ENCODE results near the gene SUPT7L.

Gene SUPT7L

GRCh38 chr2:27685006-27685405, 21.6 kb upstream of the SUPT7L start:
- peak; percentile 23 for DNase-seq

GRCh38 chr2:27683390-27684071, 20.1 kb upstream of the SUPT7L start:
- DNase-seq, result peak; percentile 94

DNA sequence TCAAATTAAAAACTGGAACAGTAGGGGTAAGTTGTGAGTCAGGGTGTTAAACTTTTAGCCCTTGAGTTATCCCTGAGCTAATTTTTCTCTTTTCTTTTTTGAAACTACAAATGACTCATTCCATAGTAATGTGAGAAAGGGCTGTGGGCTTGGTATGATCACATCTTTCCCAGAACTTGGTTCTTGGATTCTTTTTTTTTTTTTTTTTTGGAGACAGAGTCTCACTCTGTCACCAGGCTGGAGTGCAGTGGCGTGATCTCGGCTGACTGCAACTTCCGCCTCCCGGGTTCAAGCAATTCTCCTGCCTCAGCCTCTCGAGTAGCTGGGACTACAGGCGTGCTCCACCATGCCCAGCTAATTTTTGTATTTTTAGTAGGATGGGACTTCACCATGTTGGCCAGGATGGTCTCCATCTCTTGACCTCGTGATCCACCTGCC, 18.9 kb upstream of the SUPT7L start:
- peak; percentile 66 for DNase-seq

- DNase-seq, result peak; percentile 27
Measured at GRCh38 chr2:27681841-27682240, 18.4 kb upstream of the SUPT7L start.

DNA sequence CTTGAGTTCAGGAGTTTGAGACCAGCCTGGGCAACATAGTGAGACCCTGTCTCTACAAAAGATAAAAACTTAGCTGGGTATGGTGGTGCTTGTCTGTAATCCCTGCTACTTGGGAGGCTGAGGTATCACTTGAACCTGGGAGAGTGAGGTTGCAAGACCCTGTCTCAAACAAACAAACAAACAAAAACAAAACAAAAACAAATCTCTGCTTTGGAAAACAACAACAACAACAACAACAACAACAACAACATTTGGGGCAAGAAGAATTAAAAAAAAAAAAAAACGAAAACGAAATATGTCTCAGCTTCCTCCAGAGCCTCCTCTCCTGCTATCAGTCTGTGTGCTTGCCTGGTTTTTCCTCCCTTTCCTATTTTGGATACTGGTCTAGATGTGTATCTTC, 17.2 kb upstream of the SUPT7L start:
- DNase-seq, result no peak

DNA sequence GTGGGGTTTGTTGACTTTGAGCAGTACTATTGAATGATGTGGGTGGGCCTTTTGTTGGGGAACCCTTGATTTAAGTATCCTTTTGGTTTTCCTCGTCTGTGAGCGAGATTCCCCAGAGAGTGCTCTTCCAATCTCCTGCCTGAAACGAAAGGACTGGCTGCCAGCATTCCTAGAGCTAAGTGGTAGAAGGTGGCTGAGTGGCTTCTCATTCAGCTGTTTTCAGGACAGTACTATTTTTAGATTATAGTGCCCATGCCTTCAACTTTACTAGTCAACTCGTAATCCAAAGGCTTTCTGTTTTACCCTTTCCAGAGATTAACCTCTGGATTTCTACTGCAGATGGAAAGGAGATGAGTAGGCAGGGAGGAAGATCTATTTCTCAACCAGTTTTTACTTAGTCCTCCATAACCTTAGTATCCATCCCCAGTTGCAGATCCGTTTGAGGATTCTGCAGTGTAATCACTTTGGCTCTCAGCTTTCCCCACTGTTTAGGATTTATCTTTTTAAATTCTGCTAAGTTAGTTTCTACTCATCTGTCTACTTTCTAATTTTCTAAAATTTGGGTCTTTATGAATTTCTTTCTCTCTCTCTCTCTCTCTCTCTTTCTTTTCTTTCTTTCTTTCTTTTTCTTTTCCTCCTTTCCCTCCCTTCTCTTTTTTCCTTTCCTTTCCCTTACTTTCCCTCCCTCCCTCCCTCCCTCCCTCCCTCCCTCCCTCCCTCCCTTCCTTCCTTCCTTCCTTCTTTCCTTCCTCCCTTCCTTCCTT, 9.5 kb upstream of the SUPT7L start:
- DNase-seq, result no peak

DNA sequence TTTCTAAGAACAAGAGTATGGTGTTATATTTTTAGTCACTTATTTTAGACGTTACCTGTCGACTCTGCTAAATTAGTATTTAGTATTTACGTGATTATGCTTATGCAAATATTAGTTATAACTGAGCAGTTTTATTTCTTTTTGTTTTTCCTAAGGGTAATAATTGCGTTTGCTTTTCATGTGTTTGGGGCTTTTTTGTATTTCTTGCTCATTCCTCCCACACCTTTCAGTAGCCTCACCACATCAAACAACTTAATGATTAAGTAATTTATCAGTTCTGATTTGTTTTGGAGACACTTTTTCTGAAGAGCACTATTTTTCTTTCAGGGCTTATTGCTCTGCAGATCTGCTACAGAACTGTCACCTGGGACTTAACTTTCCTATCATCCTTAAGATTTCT, 7.8 kb upstream of the SUPT7L start:
- DNase-seq, result no peak

GRCh38 chr2:27667446-27667845, 4.0 kb upstream of the SUPT7L start:
- DNase-seq, result no peak

DNA sequence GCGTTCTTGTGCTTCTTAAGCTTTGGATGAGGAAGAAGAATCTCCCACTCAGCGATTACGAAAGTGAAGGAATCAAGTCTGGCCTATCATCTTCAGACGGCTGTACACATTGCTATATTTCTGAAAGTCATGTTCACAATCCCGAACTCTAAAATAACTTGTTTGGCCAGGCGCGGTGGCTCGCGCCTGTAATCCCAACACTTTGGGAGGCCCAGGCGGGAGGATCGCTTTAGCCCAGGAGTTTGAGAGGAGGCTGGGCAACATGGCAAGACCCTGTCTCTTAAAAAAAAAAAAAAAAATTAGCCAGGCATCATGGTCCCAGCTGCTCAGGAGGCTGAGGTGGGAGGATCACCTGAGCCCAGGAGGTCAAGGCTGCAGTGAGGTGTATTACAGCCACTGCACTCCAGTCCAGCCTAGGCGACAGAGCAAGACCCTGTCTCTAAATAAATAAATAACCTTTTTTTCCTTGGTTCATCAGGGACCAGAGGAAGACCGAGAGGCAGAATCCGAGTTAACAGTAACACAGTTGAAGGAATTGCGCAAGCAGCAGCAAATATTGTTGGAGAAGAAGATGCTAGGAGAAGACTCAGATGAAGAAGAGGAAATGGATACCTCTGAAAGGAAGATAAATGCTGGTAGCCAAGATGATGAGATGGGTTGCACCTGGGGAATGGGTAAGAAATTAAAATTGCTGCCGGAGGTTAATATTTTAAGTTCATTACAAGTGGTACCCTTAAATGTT, 1.4 kb upstream of the SUPT7L start:
- DNase-seq, result no peak

DNA sequence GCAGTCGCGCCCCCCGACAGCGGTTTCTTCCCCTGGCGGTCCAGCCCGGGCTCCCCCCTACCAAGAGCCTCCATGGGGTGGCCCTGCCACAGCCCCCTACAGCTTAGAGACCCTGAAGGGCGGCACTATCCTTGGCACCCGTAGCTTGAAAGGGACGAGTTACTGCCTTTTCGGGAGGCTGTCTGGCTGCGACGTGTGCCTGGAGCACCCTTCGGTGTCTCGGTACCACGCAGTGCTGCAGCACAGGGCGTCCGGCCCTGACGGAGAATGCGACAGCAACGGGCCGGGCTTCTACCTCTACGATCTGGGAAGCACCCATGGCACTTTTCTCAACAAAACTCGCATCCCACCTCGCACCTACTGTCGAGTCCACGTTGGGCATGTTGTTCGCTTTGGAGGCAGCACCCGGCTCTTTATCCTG, 750 bp upstream of the SUPT7L start:
- no peak for DNase-seq

DNA sequence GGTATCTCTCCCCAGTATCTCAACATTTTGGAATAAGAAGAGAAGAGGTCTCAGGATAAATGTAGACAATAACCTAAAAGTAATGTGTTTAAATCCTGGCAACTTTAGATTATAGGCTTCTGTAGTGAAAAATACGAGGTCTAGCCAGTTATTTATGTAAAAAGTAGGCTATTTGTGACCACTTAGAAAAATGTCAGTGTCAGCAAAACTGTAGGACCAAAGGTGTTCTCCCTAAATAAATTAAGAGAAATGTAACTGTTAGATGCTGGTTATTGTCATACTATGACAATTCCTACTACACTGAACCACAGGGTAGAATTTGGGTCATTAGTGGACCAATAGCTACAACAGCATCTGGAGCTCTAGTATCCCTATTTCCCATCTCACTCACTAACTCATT, 2.0 kb downstream of the SUPT7L start:
- DNase-seq, result no peak

DNA sequence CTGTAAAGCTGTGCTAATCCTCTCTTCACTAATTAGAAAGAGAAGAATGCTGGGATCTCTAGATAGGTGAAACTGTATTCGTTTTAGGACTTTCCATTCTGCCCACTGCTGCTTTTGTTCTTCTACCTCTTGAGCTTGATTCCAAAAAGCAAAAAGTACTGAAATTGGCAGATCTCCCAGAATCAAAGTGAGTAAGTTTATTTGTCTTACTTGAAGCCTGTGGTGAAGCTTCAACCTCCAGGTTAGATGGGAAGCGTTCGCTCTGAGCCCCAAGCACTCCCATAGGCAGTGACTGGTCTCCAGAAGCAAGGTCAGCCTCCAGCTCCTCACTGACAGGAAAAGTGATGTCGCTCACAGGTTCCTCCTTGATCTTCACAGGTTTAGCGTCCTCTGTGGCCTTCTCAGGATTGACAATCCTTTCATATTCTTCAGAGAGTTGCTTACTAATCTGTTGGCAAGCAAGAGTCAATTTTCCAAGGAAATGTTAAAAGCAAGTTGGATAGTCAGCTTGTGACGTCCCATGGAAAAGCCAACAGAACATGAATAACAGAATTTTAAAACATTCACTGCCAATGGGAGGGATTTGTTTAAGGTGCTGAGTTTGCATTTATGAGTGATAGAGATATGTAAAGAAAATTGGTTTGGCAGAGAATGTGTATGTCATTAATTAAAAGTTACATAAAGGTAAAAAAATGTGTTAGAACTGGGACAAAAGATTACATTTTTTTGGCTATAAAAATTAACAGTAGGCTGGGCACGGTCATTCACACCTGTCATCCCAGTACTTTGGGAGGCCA, 8.1 kb downstream of the SUPT7L start:
- no peak for DNase-seq

DNA sequence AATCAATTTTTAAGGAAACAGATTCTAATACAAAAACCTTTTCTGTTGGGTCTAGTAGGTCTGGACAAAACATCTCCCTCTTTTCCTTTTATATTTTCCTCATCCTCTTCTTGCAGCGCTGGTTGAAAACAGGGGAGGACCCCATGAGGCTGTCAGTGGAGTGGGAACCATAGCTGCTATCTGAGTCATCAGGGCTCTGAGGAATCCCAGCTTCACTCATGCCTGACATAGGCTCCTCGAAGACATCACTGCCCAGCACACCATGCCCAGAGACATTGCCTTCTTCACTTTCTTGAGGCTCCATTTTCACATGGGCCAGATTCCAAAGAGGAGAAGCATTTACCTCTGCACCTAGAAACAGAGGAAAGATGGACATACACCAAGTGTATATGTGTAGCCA, 10.0 kb downstream of the SUPT7L start:
- DNase-seq, result no peak

DNA sequence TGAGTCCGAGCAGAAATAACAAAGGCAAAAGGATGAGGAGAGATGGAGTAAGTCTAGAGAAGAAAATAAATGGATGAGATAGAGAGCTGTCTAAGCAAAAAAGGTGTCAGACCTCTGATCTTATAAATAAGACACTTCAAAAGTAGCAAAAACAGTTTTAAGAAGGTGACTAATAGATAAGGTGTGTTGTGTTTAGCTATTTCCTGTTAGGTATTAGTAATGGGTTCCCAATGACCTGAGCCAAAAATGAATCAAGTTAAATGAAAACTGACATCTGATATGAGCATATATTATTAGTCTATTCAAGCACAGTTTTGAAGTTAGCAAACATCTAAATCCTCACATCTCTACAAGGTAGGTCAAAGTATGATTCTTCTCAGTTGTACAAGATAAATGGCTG, 10.6 kb downstream of the SUPT7L start:
- no peak for DNase-seq

- no peak for DNase-seq
Measured at GRCh38 chr2:27652341-27652740, 11.1 kb downstream of the SUPT7L start.

GRCh38 chr2:27651056-27651455, 12.4 kb downstream of the SUPT7L start:
- no peak for DNase-seq

- DNase-seq, result no peak
Measured at GRCh38 chr2:27647737-27648136, 15.7 kb downstream of the SUPT7L start.

DNA sequence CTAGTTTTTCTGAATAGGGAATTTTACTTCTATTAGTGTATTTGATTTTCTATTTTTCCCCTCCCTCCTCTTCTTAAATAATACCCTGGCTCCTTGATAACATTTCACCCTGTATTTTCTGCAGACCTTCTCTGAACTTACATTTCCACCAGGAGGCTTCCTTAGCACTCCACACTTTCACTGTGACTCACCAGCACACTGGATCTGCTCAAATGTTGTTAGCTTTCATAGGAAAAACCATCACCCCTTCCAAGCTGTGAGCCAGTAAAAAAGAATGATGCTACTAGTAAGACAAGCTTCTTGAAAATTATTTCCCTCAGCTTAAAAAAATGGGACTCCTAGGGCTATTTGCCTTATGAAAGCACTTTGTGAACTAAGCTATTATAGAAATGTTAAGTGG, 16.1 kb downstream of the SUPT7L start:
- DNase-seq, result no peak

GRCh38 chr2:27645197-27645596, 18.2 kb downstream of the SUPT7L start:
- no peak for DNase-seq

DNA sequence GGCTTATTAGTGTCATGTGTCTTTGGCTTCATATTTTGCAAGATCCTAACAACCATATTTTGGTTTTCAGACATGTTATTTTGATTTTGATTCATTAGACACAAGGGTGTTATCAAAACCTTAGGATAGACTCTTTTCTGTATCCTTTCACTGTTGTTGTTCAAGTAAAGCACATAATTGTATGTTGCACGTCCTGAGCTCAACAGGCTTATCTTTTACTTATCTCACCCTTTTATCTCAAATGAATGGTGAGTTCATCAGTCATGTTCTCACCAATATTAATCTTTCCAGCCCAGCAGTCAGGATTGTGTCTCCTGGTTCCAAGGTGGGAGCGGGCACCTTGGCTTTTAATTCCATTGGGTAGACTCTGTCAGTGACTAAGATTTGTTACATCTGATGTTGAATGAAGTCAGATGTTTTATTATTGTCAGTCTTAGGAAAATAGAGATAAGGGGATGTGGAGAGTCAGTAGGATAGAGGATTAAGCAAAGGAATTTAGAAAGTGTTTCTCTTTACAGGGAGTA, 22.6 kb downstream of the SUPT7L start:
- no peak for DNase-seq

- peak; percentile 57 for DNase-seq
Measured at GRCh38 chr2:27638709-27639108, 24.7 kb downstream of the SUPT7L start.

GRCh38 chr2:27638037-27638637, 25.3 kb downstream of the SUPT7L start:
- DNase-seq, result peak; percentile 88

All from activated CD4-positive, alpha-beta T cell treated with anti-CD3 and anti-CD28 coated beads, Interleukin-2, amount 50 U/mL, for 16 hours (primary cell).